RWPE2 (cell line): ENCODE measurements around the gene ESPN.
A peak's percentile ranks its signal among the peaks of the same experiment; 100 is the strongest.
"Not testable (repeated sequence)": the region's sequence is repeated elsewhere in the genome, so short reads cannot be mapped to it uniquely, and the experiment has no call there.

Source experiments
- ATAC-seq: fragments of 200-7000 bp; cut with Tn5 transposase; 3 replicates; pipeline ENCODE4 v1.9.1; 2021; ENCODE audit warnings: low read depth
- DNase-seq: peaks from one replicate; pipeline ENCODE4 v3.0.0-alpha.2; 2020; ENCODE audit warnings: low spot score
- H3K27ac ChIP-seq: fragments of 450-650 bp; 2 replicates; pipeline ENCODE4 v1.5.1; 2017; ENCODE audit warnings: mild to moderate bottlenecking; ENCODE audit not compliant: poor library complexity, severe bottlenecking
- H3K27me3 ChIP-seq: fragments of 250-450 bp; sonication (Bioruptor Pico); 2 replicates; pipeline ENCODE4 v1.5.1; 2021; ENCODE audit warnings: mild to moderate bottlenecking, moderate library complexity; ENCODE audit not compliant: insufficient read depth, poor library complexity, severe bottlenecking
- H3K36me3 ChIP-seq: fragments of 250-450 bp; sonication (Bioruptor Pico); 2 replicates; pipeline ENCODE4 v1.5.1; 2020; ENCODE audit warnings: low read depth, mild to moderate bottlenecking, moderate library complexity
- H3K4me1 ChIP-seq: fragments of 250-450 bp; sonication (Bioruptor Pico); 2 replicates; pipeline ENCODE4 v1.5.1; 2021; ENCODE audit warnings: mild to moderate bottlenecking, moderate library complexity; ENCODE audit not compliant: insufficient read depth, poor library complexity, severe bottlenecking
- H3K4me3 ChIP-seq: fragments of 250-450 bp; sonication (Bioruptor Pico); 2 replicates; pipeline ENCODE4 v1.5.1; 2021; ENCODE audit warnings: mild to moderate bottlenecking, moderate library complexity; ENCODE audit not compliant: severe bottlenecking
- H3K9me3 ChIP-seq: fragments of 250-450 bp; sonication (Bioruptor Pico); 2 replicates; pipeline ENCODE4 v1.5.1; 2021; ENCODE audit warnings: mild to moderate bottlenecking, moderate library complexity; ENCODE audit not compliant: severe bottlenecking
- TF ChIP-seq, protein P1 (sequence below): fragments of 450-650 bp; IDR thresholded peaks from one replicate; pipeline ENCODE4 v1.5.1; 2017; ENCODE audit warnings: mild to moderate bottlenecking, moderate library complexity; ENCODE audit not compliant: poor library complexity, severe bottlenecking

ESPN gene

DNA sequence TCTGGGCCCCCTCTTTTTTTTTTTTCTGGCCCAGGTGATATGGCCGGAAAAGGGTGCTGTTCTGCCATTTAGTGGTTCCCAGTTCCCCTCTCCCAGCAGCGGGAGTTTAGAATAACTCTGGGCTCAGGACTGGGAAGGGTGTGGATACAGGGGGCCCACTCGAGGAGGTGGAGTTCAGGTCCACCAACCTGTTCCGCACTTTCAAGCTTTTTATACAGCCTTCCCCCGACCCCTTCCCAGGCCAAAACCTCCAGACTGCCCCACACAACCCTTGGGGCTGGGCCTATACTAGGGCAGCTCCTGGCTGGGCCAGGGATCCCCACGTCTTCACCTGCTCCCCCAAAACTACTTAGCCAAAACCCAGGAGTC is 66.5 kb downstream of the ESPN start:
- ATAC-seq: no peak; the same call in 2 of the 3 replicates

GRCh38 chr1:6491480-6491962 is 66.9 kb downstream of the ESPN start, which contains the start of gene PLEKHG5:
Gene PLEKHG5, minus strand, starts transcription at chr1:6491667. Its CDS starts 14,096 bp downstream, at chr1:6477571.
- TF ChIP-seq, protein P1, sequence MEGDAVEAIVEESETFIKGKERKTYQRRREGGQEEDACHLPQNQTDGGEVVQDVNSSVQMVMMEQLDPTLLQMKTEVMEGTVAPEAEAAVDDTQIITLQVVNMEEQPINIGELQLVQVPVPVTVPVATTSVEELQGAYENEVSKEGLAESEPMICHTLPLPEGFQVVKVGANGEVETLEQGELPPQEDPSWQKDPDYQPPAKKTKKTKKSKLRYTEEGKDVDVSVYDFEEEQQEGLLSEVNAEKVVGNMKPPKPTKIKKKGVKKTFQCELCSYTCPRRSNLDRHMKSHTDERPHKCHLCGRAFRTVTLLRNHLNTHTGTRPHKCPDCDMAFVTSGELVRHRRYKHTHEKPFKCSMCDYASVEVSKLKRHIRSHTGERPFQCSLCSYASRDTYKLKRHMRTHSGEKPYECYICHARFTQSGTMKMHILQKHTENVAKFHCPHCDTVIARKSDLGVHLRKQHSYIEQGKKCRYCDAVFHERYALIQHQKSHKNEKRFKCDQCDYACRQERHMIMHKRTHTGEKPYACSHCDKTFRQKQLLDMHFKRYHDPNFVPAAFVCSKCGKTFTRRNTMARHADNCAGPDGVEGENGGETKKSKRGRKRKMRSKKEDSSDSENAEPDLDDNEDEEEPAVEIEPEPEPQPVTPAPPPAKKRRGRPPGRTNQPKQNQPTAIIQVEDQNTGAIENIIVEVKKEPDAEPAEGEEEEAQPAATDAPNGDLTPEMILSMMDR: no peak
- Histone ChIP-seq H3K27ac (peak within 1 kb of the TSS; percentile 99), H3K36me3 (peaks cover 4% of the 10 kb centered on the region), H3K4me1 (peaks cover 23% of the 10 kb centered on the region), H3K9me3 (no peaks in the 10 kb centered on the region), H3K27me3 (no peaks in the 10 kb centered on the region), H3K4me3 (peak within 1 kb of the TSS; percentile 65)
- ATAC-seq (peak; percentile 62), DNase-seq (peak; percentile 96)

More for the DNA sequence above, 66.5 kb downstream of the ESPN start:
- peak overlapping the region; percentile 65 for H3K4me3 ChIP-seq
- DNase-seq: no peak
- TF ChIP-seq, protein P1: no peak
- no peaks in the 10 kb centered on the region for H3K9me3 ChIP-seq
- no peaks in the 10 kb centered on the region for H3K27me3 ChIP-seq
- peak overlapping the region; percentile 99 for H3K27ac ChIP-seq
- peaks cover 4% of the 10 kb centered on the region for H3K36me3 ChIP-seq
- H3K4me1 ChIP-seq: peaks cover 27% of the 10 kb centered on the region

- TF ChIP-seq, protein P1: no peak
- Histone ChIP-seq H3K4me3 (peak overlapping the region; percentile 65), H3K9me3 (no peaks in the 10 kb centered on the region), H3K27me3 (no peaks in the 10 kb centered on the region), H3K36me3 (peaks cover 4% of the 10 kb centered on the region), H3K4me1 (peaks cover 19% of the 10 kb centered on the region), H3K27ac (peak overlapping the region; percentile 99)
- no peak for ATAC-seq
- no peak for DNase-seq
Measured at GRCh38 chr1:6491966-6492365, 67.4 kb downstream of the ESPN start.

DNA sequence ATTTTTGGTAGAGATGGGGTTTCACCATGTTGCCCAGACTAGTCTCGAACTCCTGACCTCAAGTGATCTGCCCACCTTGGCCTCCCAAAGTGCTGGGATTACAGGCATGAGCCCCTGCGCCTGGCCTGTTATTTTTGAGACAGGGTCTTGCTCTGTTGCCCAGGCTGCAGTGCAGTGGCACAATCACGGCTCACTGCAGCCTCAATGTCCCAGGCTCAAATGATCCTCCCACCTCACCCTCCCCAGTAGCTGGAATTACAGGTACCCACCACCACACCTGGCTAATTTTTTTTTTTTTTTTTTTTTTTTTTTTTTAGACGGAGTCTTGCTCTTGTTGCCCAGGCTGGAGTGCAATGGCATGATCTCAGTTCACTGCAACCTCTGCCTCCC is 69.3 kb downstream of the ESPN start:
- ATAC-seq, H3K9me3 ChIP-seq, H3K4me3 ChIP-seq, DNase-seq, H3K4me1 ChIP-seq, H3K36me3 ChIP-seq, H3K27me3 ChIP-seq: not testable (repeated sequence)
- H3K27ac ChIP-seq: peak overlapping the region; percentile 99

GRCh38 chr1:6494627-6495026 is 70.1 kb downstream of the ESPN start:
- H3K27me3 ChIP-seq: no peaks in the 10 kb centered on the region
- no peak for ATAC-seq
- H3K4me3 ChIP-seq: no peak overlapping the region
- DNase-seq: no peak
- peaks cover 9% of the 10 kb centered on the region for H3K4me1 ChIP-seq
- no peaks in the 10 kb centered on the region for H3K36me3 ChIP-seq
- TF ChIP-seq, protein P1: no peak
- peak overlapping the region; percentile 34 for H3K27ac ChIP-seq
- H3K9me3 ChIP-seq: no peaks in the 10 kb centered on the region
